HEK293T (cell line): ENCODE data around the gene TMEM178B.

Experiments
- BHLHE40 ChIP-seq: fragments of 450-650 bp; IDR thresholded peaks from 2 replicates; pipeline ENCODE4 v1.6.1; 2016; ENCODE audit warnings: mild to moderate bottlenecking, moderate library complexity, borderline replicate concordance
- FOXA1 ChIP-seq: fragments of 450-650 bp; IDR thresholded peaks from 2 replicates; pipeline ENCODE4 v1.6.1; 2016; ENCODE audit warnings: mild to moderate bottlenecking
- LEF1 ChIP-seq: fragments of 450-650 bp; IDR thresholded peaks from 2 replicates; pipeline ENCODE4 v1.6.1; 2017; ENCODE audit warnings: mild to moderate bottlenecking, borderline replicate concordance
- NFRKB ChIP-seq: fragments of 450-650 bp; IDR thresholded peaks from 2 replicates; pipeline ENCODE4 v1.6.1; 2016; ENCODE audit warnings: mild to moderate bottlenecking, moderate library complexity
- SUZ12 ChIP-seq: fragments of 450-650 bp; IDR thresholded peaks from 2 replicates; pipeline ENCODE4 v1.6.1; 2016; ENCODE audit warnings: mild to moderate bottlenecking

DNA sequence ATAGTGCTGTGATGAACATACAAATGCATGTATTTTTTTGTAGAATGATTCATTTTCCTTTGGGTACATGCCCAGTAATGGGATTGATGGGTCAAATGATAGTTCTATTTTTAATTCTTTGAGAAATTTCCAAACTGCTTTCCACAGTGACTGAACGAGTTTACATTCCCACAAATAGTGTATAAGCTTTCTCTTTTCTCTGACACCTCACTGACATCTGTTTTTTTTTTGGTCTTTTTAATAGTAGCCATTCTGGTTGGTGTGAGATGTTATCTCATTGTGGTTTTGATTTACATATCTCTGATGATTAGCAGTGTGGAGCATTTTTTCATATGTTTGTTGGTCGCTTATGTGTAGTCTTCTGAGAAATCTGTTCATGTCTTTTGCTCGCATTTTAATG lies 282.3 kb downstream of the TMEM178B start:
- TF ChIP-seq LEF1 = no peak
- no peak for TF ChIP-seq BHLHE40
- no peak for TF ChIP-seq SUZ12
- no peak for TF ChIP-seq NFRKB
- TF ChIP-seq FOXA1 = no peak
